ENCODE data around the gene SHROOM3.

DNA sequence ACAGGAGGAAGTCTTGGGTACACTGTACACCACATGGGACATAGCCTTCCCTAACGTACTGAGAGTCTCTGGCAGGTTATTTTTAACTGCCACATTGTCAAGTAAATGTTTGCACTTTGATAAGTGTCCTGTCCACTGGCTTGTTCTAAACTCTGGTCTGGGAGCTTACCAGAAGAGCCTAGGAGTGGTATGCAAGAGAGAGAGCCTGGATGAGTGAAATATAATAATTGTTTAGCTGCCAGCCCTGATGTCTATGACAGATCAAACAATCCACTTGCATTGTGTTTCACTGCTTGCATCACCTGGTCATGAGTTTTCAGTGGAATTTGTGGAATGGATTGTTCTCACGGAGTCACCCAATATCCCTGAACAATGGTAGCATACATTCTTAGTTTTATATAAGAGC lies 91.6 kb downstream of the SHROOM3 start:
- TF ChIP-seq, protein P1, sequence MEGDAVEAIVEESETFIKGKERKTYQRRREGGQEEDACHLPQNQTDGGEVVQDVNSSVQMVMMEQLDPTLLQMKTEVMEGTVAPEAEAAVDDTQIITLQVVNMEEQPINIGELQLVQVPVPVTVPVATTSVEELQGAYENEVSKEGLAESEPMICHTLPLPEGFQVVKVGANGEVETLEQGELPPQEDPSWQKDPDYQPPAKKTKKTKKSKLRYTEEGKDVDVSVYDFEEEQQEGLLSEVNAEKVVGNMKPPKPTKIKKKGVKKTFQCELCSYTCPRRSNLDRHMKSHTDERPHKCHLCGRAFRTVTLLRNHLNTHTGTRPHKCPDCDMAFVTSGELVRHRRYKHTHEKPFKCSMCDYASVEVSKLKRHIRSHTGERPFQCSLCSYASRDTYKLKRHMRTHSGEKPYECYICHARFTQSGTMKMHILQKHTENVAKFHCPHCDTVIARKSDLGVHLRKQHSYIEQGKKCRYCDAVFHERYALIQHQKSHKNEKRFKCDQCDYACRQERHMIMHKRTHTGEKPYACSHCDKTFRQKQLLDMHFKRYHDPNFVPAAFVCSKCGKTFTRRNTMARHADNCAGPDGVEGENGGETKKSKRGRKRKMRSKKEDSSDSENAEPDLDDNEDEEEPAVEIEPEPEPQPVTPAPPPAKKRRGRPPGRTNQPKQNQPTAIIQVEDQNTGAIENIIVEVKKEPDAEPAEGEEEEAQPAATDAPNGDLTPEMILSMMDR (IDR thresholded peaks at IDR 0.05; ENCODE audit: insufficient read depth, low read length, poor library complexity, severe bottlenecking), result no peak
- no peak for TF ChIP-seq EZH2phosphoT487 (conservative IDR thresholded peaks at IDR 0.05; ENCODE audit: low read length)
